ENCODE data around the gene NHERF1. TPM values are rescaled to one million over a fixed set of nuclear protein-coding genes. Genes with fewer than 3 reads are reported as not detected.

NHERF1 gene
- total and polyA plus RNA-seq, 9 of the 15 experiments (the other 6 are each of a cell fraction or from before 2014, with no cell fraction given), result 11.4 to 79.9 (median 36.9) TPM

DNA sequence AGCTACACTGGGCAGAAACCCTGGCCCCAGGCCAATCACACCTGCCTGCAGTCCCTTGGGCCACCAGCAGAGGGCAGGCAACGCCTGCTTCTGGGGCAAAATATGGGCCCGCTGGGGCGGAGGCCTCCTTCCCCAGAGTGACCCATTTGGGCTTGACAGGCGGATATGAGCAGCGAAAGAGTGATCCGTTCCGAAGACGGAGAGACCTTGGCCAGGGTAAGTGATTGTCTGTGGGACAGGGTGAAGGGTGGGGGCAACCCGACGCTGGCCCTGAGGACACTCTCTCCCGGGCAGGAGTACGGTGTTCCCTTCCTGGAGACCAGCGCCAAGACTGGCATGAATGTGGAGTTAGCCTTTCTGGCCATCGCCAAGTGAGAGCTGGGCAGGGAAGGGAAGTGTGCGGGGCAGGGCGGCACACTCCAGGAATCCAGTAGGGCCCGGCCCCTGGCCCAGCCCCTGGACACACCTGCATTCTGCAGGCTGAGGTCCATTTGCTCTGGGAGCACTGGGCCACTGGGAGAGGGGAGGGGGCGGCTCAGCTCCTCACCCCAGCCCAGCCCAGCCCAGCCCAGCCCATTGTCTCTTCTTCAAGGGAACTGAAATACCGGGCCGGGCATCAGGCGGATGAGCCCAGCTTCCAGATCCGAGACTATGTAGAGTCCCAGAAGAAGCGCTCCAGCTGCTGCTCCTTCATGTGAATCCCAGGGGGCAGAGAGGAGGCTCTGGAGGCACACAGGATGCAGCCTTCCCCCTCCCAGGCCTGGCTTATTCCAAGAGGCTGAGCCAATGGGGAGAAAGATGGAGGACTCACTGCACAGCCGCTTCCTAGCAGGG lies 3.5 kb upstream of the NHERF1 start (continued):
- TF ChIP-seq, protein P1, sequence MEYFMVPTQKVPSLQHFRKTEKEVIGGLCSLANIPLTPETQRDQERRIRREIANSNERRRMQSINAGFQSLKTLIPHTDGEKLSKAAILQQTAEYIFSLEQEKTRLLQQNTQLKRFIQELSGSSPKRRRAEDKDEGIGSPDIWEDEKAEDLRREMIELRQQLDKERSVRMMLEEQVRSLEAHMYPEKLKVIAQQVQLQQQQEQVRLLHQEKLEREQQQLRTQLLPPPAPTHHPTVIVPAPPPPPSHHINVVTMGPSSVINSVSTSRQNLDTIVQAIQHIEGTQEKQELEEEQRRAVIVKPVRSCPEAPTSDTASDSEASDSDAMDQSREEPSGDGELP (CRISPR knock-in tag; IDR thresholded peaks at IDR 0.05; ENCODE audit: borderline replicate concordance), result peak; percentile 60; the same call in 1 of the 2 replicates
- TF ChIP-seq, protein P2, sequence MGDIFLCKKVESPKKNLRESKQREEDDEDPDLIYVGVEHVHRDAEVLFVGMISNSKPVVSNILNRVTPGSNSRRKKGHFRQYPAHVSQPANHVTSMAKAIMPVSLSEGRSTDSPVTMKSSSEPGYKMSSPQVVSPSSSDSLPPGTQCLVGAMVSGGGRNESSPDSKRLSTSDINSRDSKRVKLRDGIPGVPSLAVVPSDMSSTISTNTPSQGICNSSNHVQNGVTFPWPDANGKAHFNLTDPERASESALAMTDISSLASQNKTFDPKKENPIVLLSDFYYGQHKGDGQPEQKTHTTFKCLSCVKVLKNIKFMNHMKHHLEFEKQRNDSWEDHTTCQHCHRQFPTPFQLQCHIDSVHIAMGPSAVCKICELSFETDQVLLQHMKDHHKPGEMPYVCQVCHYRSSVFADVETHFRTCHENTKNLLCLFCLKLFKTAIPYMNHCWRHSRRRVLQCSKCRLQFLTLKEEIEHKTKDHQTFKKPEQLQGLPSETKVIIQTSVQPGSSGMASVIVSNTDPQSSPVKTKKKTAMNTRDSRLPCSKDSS (IDR thresholded peaks at IDR 0.05; ENCODE audit: low read depth, partially characterized antibody), result no peak
- TF ChIP-seq RFX1 (IDR thresholded peaks at IDR 0.05) (no peak), ILF3 (IDR thresholded peaks at IDR 0.05; ENCODE audit: borderline replicate concordance) (no peak), RB1 (IDR thresholded peaks at IDR 0.05; ENCODE audit: low read depth) (peak; percentile 88), HDGF (IDR thresholded peaks at IDR 0.05) (peak; percentile 77), BRF1 (IDR thresholded peaks at IDR 0.05; ENCODE audit: borderline replicate concordance, extremely low read depth, insufficient read length) (no peak), FOXA1 (IDR thresholded peaks at IDR 0.05; ENCODE audit: borderline replicate concordance) (no peak), NFIX (CRISPR knock-in tag; IDR thresholded peaks at IDR 0.05; ENCODE audit: low read depth) (peak; percentile 76), ZEB2 (IDR thresholded peaks at IDR 0.05) (no peak), ZNF174 (CRISPR knock-in tag; IDR thresholded peaks at IDR 0.05) (no peak)
- TF ChIP-seq, protein P3, sequence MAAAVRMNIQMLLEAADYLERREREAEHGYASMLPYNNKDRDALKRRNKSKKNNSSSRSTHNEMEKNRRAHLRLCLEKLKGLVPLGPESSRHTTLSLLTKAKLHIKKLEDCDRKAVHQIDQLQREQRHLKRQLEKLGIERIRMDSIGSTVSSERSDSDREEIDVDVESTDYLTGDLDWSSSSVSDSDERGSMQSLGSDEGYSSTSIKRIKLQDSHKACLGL (CRISPR knock-in tag; IDR thresholded peaks at IDR 0.05; ENCODE audit: borderline replicate concordance, poor library complexity, severe bottlenecking), result no peak
- TF ChIP-seq, protein P4, sequence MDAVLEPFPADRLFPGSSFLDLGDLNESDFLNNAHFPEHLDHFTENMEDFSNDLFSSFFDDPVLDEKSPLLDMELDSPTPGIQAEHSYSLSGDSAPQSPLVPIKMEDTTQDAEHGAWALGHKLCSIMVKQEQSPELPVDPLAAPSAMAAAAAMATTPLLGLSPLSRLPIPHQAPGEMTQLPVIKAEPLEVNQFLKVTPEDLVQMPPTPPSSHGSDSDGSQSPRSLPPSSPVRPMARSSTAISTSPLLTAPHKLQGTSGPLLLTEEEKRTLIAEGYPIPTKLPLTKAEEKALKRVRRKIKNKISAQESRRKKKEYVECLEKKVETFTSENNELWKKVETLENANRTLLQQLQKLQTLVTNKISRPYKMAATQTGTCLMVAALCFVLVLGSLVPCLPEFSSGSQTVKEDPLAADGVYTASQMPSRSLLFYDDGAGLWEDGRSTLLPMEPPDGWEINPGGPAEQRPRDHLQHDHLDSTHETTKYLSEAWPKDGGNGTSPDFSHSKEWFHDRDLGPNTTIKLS (IDR thresholded peaks at IDR 0.05; ENCODE audit: borderline replicate concordance, low read depth), result no peak
- TF ChIP-seq, protein P5, sequence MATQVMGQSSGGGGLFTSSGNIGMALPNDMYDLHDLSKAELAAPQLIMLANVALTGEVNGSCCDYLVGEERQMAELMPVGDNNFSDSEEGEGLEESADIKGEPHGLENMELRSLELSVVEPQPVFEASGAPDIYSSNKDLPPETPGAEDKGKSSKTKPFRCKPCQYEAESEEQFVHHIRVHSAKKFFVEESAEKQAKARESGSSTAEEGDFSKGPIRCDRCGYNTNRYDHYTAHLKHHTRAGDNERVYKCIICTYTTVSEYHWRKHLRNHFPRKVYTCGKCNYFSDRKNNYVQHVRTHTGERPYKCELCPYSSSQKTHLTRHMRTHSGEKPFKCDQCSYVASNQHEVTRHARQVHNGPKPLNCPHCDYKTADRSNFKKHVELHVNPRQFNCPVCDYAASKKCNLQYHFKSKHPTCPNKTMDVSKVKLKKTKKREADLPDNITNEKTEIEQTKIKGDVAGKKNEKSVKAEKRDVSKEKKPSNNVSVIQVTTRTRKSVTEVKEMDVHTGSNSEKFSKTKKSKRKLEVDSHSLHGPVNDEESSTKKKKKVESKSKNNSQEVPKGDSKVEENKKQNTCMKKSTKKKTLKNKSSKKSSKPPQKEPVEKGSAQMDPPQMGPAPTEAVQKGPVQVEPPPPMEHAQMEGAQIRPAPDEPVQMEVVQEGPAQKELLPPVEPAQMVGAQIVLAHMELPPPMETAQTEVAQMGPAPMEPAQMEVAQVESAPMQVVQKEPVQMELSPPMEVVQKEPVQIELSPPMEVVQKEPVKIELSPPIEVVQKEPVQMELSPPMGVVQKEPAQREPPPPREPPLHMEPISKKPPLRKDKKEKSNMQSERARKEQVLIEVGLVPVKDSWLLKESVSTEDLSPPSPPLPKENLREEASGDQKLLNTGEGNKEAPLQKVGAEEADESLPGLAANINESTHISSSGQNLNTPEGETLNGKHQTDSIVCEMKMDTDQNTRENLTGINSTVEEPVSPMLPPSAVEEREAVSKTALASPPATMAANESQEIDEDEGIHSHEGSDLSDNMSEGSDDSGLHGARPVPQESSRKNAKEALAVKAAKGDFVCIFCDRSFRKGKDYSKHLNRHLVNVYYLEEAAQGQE (IDR thresholded peaks at IDR 0.05; ENCODE audit: borderline replicate concordance), result peak; percentile 94
- TF ChIP-seq, protein P5 (CRISPR knock-in tag; IDR thresholded peaks at IDR 0.05; ENCODE audit: low read depth), result no peak
